A549 (cell line): ENCODE data around the gene POLR2C.

Experiments
- RCOR1 ChIP-seq: fragments of 150-350 bp; IDR thresholded peaks from 2 replicates; pipeline ENCODE4 v1.6.1; 2014; ENCODE audit warnings: antibody characterized with exemption, low read length, low read depth
- USF2 ChIP-seq: fragments of 450-650 bp; IDR thresholded peaks from 2 replicates; pipeline ENCODE4 v1.6.1; 2014; ENCODE audit warnings: antibody characterized with exemption
- TF ChIP-seq, protein P1 (sequence below): fragments of 250-450 bp; sonication (Bioruptor Pico); IDR thresholded peaks from 2 replicates; pipeline ENCODE4 v1.5.0; 2021; ENCODE audit warnings: mild to moderate bottlenecking, moderate library complexity, borderline replicate concordance
- TF ChIP-seq, protein P2 (sequence below): fragments of >200 bp; sonication (Bioruptor Twin); formaldehyde crosslinking; IDR thresholded peaks from 3 replicates; pipeline ENCODE4 v1.5.1; 2016

DNA sequence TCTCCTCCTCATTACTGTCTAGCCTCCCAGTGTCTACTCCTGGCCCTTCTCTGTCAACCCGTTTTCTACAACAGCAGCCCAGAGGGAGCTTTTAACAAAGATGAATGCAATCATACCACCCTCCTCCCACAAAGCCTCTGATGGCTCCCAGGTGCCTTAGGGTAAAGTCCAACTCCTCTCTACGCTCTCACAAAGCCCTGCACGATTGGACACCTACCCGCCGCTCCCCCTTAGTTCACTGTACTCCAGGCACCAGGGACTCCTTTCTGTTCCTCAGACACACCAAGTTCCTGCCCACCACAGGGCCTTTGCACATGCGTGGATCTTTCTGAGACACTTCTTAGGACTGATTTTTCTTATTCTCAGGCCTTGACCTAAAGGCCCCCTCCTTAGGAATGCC lies 56.4 kb downstream of the POLR2C start:
- TF ChIP-seq, protein P1, sequence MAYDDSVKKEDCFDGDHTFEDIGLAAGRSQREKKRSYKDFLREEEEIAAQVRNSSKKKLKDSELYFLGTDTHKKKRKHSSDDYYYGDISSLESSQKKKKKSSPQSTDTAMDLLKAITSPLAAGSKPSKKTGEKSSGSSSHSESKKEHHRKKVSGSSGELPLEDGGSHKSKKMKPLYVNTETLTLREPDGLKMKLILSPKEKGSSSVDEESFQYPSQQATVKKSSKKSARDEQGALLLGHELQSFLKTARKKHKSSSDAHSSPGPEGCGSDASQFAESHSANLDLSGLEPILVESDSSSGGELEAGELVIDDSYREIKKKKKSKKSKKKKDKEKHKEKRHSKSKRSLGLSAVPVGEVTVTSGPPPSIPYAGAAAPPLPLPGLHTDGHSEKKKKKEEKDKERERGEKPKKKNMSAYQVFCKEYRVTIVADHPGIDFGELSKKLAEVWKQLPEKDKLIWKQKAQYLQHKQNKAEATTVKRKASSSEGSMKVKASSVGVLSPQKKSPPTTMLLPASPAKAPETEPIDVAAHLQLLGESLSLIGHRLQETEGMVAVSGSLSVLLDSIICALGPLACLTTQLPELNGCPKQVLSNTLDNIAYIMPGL (CRISPR knock-in tag): no peak
- no peak for TF ChIP-seq RCOR1
- no peak for TF ChIP-seq USF2
- TF ChIP-seq, protein P2, sequence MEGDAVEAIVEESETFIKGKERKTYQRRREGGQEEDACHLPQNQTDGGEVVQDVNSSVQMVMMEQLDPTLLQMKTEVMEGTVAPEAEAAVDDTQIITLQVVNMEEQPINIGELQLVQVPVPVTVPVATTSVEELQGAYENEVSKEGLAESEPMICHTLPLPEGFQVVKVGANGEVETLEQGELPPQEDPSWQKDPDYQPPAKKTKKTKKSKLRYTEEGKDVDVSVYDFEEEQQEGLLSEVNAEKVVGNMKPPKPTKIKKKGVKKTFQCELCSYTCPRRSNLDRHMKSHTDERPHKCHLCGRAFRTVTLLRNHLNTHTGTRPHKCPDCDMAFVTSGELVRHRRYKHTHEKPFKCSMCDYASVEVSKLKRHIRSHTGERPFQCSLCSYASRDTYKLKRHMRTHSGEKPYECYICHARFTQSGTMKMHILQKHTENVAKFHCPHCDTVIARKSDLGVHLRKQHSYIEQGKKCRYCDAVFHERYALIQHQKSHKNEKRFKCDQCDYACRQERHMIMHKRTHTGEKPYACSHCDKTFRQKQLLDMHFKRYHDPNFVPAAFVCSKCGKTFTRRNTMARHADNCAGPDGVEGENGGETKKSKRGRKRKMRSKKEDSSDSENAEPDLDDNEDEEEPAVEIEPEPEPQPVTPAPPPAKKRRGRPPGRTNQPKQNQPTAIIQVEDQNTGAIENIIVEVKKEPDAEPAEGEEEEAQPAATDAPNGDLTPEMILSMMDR: no peak
